ENCODE results near the gene AFAP1. TPM values are rescaled to one million over a fixed set of nuclear protein-coding genes. Genes with fewer than 3 reads are reported as not detected.
A peak's percentile ranks its signal among the peaks of the same experiment; 100 is the strongest.

Gene AFAP1
- total RNA-seq, 1 donor from 2014 or later, result 30.8 TPM

- DNase-seq (ENCODE audit: low read depth), result no peak
Observed at GRCh38 chr4:7823416-7823824, 116.2 kb downstream of the AFAP1 start.

DNA sequence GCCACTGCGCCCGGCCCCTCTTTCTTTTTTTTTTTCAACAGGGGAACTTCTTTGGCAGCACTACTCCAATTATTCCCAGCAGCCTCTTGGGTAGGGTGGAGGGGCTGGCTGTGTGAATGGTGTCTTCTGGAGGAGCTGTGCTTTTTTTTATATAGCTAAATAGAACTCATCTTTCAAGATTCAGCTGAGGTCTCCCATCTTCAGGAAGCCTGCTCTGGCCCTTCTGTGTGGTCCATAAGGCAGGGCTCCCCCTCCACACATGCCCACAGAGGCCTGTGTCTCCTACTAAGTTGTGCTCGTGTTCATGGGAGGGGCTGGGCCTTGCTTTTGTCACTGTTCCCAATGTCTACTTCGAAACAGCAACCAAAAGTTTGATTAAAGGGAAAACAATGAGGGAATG lies 116.8 kb downstream of the AFAP1 start:
- DNase-seq (ENCODE audit: low read depth), result no peak

DNA sequence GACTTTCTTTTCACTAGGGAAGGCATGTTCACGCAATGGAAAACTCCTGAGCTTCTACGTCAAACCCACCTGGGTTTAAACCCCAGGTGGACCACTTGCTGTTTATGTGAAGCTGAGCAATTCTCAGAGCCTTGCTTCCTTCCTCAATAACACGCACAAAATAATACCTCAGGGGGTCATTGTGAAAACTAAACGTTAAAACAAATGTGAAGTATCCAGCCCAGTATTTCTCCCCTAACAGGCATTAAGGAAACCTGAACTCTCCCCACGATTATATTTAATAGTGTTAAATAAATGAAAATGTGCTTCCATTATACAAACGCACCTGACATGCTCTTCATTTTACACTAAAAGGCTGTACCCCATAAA lies 117.5 kb downstream of the AFAP1 start:
- no peak for DNase-seq (ENCODE audit: low read depth)

DNA sequence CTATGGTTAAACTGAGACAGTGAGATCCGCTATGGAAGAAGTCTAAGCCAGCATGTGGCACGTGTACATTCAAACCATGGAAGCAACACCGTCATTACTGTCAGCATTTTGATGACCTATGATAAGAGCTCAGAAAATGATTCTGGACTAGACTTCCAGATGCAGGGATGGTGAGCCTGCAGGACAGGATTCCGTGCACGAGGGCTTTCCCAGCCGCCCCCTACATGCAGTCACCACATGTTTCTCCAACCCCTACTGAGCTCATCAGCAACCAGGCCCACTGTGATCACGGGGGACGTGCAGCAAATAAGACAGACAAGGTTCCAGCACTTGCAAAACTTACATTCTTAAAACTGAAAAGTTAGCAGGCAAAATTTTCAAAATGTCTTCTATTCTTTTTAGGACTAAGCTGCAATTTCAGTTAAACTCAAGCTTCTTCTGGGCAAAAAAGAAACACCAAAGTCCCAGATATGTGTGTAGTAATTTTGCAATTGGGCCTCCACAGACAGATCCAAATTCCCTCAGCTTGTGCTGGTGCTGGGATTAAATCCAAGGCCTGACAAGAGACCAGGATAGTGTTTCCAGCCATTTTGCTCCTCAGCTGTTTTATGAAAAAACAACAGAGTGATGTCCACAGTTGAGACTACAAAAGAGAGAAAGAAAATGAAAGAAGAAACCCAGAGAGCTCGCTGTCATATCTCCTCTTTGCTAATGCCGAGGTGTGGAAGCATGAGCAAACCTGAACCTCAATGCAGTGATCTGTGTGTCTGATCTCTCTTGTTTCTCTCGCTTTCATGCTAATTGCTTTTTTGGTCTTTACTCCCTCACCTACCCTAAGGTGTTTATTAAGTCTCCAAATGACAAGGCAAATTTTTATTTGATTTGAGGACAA lies 118.2 kb downstream of the AFAP1 start:
- DNase-seq (ENCODE audit: low read depth), result no peak

- no peak for DNase-seq (ENCODE audit: low read depth)
Observed at GRCh38 chr4:7820031-7820818, 119.4 kb downstream of the AFAP1 start.

- DNase-seq (ENCODE audit: low read depth), result no peak
Observed at GRCh38 chr4:7819446-7819845, 120.2 kb downstream of the AFAP1 start.

DNA sequence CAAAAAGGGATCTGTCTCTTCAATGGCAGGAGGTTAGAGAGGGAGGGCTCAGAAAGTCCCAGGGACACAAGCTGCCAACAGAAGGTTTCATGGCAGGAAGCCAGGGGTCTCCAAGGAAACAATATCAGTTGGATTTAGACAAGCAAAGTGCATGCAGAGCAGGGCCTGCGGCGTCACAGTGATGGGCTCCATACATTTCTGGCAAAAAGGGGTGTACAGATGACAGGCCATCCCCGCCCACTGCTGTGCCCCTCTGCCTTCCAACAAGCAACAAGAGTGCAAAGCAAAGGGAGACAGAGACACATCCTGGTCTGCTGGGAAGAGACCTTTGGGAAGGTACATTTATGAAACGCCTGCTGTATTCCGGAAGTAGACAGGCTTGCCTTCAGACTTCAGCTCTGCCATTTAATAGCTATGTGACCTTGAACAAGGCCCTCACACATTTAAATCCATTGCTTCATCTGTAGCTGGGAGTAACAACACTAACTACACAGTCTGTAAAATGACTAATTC lies 121.2 kb downstream of the AFAP1 start:
- no peak for DNase-seq (ENCODE audit: low read depth)

DNA sequence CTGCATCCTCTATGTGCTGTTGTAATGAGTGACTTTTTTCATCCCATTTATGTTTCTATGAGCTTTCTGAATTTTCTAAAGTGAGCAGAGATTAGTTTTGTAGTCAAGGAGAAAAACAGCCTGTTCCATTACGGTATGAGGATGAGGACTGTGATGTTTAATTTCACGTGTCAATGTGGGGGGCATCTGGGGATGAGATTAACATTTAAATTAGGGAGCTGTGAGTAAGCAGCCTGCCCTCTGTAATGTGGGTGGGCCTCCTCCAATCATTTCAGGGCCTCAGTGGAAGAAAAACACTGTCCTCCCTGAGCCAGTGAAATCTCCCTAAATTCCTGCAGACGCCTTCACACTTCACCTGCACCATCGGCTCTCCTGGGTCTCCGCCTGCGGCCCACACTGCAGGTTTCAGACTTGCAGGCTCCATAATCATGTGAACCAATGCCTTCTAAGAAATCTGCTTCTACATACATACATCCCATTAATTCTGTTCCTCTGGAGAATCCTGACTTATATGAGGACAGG lies 121.7 kb downstream of the AFAP1 start:
- DNase-seq (ENCODE audit: low read depth), result no peak

- no peak for DNase-seq (ENCODE audit: low read depth)
Observed at GRCh38 chr4:7816771-7817170, 122.9 kb downstream of the AFAP1 start.

DNA sequence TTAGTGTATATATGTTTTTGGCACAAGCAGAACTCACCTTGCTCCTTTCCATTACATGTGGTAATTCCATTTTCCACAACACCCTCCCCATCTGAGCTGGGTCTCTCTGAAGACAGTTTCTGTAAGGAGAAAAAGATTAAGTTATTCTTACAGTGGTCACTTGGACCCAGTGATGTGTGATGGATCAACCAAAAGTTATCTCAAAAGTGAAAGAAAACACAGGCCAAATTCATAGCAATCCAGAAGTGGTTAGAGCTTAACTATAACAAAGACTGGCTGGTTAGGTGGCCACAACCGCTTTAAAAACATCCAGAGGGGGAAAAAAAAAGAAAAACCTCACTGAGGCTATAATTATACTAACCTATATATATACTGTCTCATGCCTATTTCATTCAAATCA lies 123.7 kb downstream of the AFAP1 start:
- DNase-seq (ENCODE audit: low read depth), result no peak

- peak; percentile 82 for DNase-seq (ENCODE audit: low read depth)
Observed at GRCh38 chr4:7815562-7815961, 124.1 kb downstream of the AFAP1 start.

GRCh38 chr4:7814451-7814850 lies 125.2 kb downstream of the AFAP1 start:
- no peak for DNase-seq (ENCODE audit: low read depth)

GRCh38 chr4:7813674-7814073 lies 126.0 kb downstream of the AFAP1 start:
- peak; percentile 57 for DNase-seq (ENCODE audit: low read depth)

- DNase-seq (ENCODE audit: low read depth), result no peak
Observed at GRCh38 chr4:7812921-7813320, 126.7 kb downstream of the AFAP1 start.

DNA sequence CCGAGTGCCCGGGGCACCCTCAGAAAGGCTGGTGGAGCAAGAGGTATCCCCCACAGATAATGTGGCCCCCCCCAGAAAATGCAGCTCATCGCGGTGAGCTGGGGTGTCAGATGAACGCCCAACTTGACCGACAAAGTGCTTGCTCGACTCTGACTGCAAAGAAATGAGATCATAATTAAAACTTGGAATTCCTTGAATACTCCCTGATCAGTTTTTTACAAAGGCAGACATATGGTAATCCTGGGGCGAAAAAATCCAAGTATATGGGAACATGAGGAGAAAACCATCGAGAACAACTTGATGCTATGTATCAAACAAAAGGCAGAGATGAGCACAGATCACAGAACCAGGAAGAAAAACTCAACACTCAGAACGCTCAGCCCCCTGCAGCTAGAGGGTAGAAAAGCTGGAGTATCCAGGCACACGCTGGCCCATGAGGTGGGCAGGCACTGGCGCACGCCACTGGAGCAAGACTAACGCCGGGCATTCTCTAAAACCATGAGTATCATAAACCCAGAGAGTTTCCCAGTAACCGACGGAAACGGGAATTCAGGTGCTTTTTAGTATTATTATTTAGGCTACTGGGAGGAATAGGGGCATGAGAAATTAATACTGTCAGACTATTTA lies 127.3 kb downstream of the AFAP1 start:
- DNase-seq (ENCODE audit: low read depth), result no peak

DNA sequence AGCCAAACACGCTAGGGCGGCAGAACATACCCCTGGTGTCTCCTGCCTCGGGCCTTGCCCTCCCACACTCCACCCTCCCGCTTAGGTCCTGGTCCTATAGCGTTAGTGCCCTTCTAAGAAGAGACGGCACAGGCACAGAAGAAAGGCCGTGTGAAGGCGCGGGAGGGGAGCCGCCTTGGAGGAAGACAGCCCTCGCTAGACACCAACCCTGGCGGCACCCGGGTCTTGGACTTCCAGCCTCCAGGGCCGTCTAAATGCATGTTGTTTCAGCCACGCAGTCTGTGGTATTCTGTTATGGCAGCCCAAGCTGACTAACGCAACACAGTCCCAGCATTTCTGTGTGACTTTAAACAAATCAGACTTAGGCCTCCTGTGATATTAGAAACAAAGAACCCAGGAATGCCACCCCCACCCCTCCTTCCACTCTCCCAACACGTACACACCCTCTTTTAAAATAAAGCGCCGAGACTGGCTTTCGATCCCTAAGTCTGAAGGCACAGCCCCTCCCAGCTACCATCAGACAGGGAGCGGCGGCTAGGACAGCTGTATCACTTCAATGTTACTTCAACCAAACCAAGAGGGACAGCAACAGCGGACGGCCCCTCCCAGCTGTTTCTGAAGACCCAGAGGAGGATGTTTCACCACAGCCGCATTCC lies 128.0 kb downstream of the AFAP1 start:
- peak; percentile 98 for DNase-seq (ENCODE audit: low read depth)

DNA sequence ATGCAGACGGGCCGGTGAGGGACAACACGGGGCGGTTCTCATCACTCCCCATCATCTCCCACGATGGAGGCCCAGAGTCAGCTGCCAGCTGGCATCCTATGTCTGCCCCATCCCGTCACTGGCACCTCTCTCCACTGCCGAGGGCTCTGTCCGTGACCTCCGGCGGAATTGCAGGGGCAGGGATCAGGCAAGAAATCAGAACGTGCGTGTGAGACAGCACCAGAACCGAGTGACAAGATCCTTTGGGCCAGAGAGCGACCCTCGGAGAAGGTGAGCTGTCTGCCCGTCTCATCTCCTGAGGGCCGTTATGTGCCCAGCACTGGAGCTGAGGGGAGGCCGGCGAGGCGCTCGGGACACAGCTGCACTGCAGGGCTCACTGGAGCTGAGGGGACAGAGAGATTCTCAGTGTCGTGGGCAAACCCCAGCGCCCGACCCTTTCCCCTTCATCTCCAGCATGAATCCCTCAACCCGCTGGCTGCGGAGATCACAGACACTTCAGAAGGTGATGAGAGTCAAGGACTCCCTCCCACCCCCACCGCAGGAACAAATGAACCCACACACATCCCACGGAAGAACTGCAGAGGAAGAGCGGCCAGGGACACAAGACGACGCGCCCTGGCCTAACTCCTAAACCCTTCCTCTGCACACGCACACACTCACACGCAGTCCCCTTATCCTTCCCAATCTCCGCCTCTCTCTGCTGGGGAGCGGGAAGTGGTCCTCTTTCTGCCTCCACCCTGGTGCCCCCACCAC lies 128.7 kb downstream of the AFAP1 start:
- DNase-seq (ENCODE audit: low read depth), result no peak

DNA sequence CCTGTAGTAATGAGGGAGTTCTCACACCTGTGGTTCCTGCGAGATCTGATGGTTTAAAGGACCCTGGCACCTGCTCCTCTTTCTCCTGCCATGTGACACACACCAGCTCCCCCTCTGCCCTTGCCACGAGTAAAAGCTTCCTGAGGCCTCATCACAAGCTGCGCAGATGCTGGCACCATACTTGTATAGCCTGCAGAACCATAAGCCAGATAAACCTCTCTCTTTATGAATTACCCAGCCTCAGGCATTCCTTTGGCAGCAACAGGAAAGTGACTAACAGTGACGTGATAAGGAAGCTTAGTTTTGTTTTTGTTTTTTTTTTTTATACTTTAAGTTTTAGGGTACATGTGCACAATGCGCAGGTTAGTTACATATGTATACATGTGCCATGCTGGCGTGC lies 130.9 kb downstream of the AFAP1 start:
- DNase-seq (ENCODE audit: low read depth), result no peak

DNA sequence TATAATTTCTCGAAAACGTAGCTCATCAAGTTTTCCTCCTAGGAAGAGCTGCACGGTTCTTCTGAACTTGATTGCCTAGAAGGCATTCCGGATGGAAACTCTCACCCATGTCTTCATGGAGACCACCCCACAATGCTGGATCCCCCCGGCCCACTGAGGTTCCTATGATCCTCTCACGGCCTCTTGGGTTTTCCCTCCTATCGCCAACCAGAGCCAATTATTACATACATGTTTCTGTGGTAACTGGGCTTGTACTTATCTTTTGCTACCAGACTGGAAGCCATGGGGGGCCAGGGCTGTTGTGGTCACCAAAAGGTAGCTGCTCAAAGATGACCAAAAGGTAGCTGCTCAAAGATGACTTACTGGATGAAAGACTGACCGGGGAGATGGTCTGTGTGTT lies 131.5 kb downstream of the AFAP1 start:
- DNase-seq (ENCODE audit: low read depth), result no peak

DNA sequence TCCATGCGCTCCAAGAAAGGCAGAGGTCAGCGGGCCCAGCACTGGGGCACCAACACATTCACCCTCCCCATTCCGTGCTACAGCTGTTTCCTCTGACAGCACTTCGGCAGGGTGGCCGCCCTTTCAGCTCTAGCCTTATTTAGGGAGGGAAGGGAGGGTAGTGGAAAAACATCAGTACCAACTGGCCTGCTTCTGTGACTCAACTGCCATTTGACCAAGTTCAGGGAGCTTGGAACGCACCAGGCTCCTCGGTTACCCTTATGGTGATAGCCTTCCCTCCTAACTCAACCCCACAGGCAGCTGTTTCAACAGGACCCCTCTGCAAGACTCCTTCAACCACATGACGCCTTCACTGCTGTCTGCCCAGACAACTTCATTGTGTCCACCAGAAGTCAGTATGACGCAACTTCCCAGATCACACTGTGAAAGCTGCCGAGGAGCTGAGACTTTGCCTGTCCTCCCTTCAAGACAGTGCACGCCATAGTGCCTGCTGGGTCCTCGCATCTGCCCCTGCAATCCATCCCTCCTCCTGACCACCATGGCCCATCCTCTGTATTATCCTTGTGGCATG lies 132.2 kb downstream of the AFAP1 start:
- peak; percentile 97 for DNase-seq (ENCODE audit: low read depth)

Data from myocyte (in vitro differentiated cells).